K562 (cell line): ENCODE results near the gene SPRING1. TPM values are rescaled to one million over a fixed set of nuclear protein-coding genes. Genes with fewer than 3 reads are reported as not detected.

Experiments used
- CCAR2 ChIP-seq: fragments of 200-400 bp; formaldehyde crosslinking; IDR thresholded peaks from 2 replicates; pipeline ENCODE4 v1.6.1; 2017; ENCODE audit warnings: mild to moderate bottlenecking, low read depth, low read length
- CHCHD3 ChIP-seq: fragments of 250-450 bp; sonication (Bioruptor Pico); IDR thresholded peaks from 2 replicates; pipeline ENCODE4 v2.1.2; 2022; ENCODE audit warnings: mild to moderate bottlenecking
- GATAD2B ChIP-seq: fragments of 450-650 bp; IDR thresholded peaks from 2 replicates; pipeline ENCODE4 v1.6.1; 2017; ENCODE audit warnings: mild to moderate bottlenecking, borderline replicate concordance
- KAT8 ChIP-seq: fragments of 450-650 bp; IDR thresholded peaks from 2 replicates; pipeline ENCODE4 v1.6.1; 2016; ENCODE audit warnings: low read depth, mild to moderate bottlenecking
- L3MBTL2 ChIP-seq: fragments of 450-650 bp; IDR thresholded peaks from 2 replicates; pipeline ENCODE4 v1.6.1; 2016; ENCODE audit warnings: mild to moderate bottlenecking, moderate library complexity
- NR2C1 ChIP-seq, 2 experiments: fragments of 450-650 bp; IDR thresholded peaks; 2 replicates each; pipeline ENCODE4 v1.6.1; 2017; ENCODE audit warnings: mild to moderate bottlenecking in 2 of 2, antibody characterized with exemption in 1 of 2, inconsistent platforms in 1 of 2, missing compliant biosample characterization in 1 of 2, missing genetic modification characterization in 1 of 2
- PHF21A ChIP-seq: fragments of 450-650 bp; IDR thresholded peaks from 2 replicates; pipeline ENCODE4 v1.6.1; 2017; ENCODE audit warnings: low read depth, borderline replicate concordance
- SIX5 ChIP-seq, 2 experiments: IDR thresholded peaks; 2 replicates each; pipeline ENCODE4 v1.6.1; 2011; ENCODE audit warnings: low read length in 2 of 2, borderline replicate concordance in 1 of 2, low read depth in 1 of 2, mild to moderate bottlenecking in 1 of 2, moderate library complexity in 1 of 2; ENCODE audit not compliant: insufficient read depth in 1 of 2
- SRSF3 ChIP-seq: fragments of 200-400 bp; formaldehyde crosslinking; IDR thresholded peaks from 2 replicates; pipeline ENCODE4 v1.6.1; 2016; ENCODE audit warnings: mild to moderate bottlenecking, low read length, moderate library complexity; ENCODE audit not compliant: insufficient read depth
- TAF7 ChIP-seq: fragments of 450-650 bp; IDR thresholded peaks from 2 replicates; pipeline ENCODE4 v1.6.1; 2016; ENCODE audit warnings: missing genetic modification characterization, missing compliant biosample characterization
- TFAM ChIP-seq: fragments of 250-450 bp; sonication (Bioruptor Pico); conservative IDR thresholded peaks from 2 replicates; pipeline ENCODE4 v1.5.0; 2021; ENCODE audit warnings: mild to moderate bottlenecking, moderate library complexity
- TGIF2 ChIP-seq: sonication (generic); formaldehyde crosslinking; IDR thresholded peaks from 2 replicates; pipeline ENCODE4 v1.8.1; 2022; ENCODE audit warnings: mild to moderate bottlenecking, missing genetic modification reagents, moderate library complexity
- U2AF2 ChIP-seq: fragments of 200-400 bp; formaldehyde crosslinking; optimal IDR thresholded peaks from 2 replicates; pipeline ENCODE3; 2017; ENCODE audit warnings: low read depth, mild to moderate bottlenecking, low read length
- ZNF695 ChIP-seq: fragments of 450-650 bp; formaldehyde crosslinking; IDR thresholded peaks from 2 replicates; pipeline ENCODE4 v1.4.0; 2020; ENCODE audit warnings: mild to moderate bottlenecking, moderate library complexity
- ZNF780A ChIP-seq: fragments of 250-450 bp; sonication (Bioruptor Pico); IDR thresholded peaks from 2 replicates; pipeline ENCODE4 v1.5.0; 2021; ENCODE audit warnings: mild to moderate bottlenecking
- polyA plus RNA-seq, 8 experiments: library from polyadenylated mRNA; depleted of rRNA in 4 of 8; stranded (reverse) in 5 of 8; unstranded in 3 of 8; fragments of >200 nt; fragmentation: Nextera tagmentation in 2 of 8; fragmentation: Illumina TruSeq in 1 of 8; extraction: Ambion mirVana in 2 of 8; extraction: Trizol in 1 of 8; gene quantifications; 2 replicates each; pipeline versions ENCODE4 v1.2.1 to v1.2.3, GENCODE V29; 2011 to 2014; ENCODE audit warnings: inconsistent platforms in 1 of 8, missing spikeins in 1 of 8
- total RNA-seq, 7 experiments: library from RNA; depleted of rRNA in 6 of 7; stranded (reverse); fragments of >200 nt in 6 of 7; fragmentation: Illumina TruSeq in 2 of 7; extraction: Trizol in 2 of 7; gene quantifications; 2 replicates each; pipeline versions ENCODE4 v1.2.1 to v1.2.3, GENCODE V29; 2011 to 2021; ENCODE audit warnings: low replicate concordance in 1 of 7
- TF ChIP-seq, protein P1 (sequence below): fragments of 250-450 bp; sonication (Bioruptor Pico); IDR thresholded peaks from 2 replicates; pipeline ENCODE4 v1.8.0; 2021; ENCODE audit warnings: mild to moderate bottlenecking, moderate library complexity
- TF ChIP-seq, protein P2 (sequence below): fragments of 250-450 bp; sonication (Bioruptor Pico); IDR thresholded peaks from 2 replicates; pipeline ENCODE4 v1.8.0; 2022; ENCODE audit warnings: moderate library complexity, mild to moderate bottlenecking, inconsistent platforms
- TF ChIP-seq, protein P3 (sequence below): sonication (generic); formaldehyde crosslinking; IDR thresholded peaks from 2 replicates; pipeline ENCODE4 v1.8.0; 2022; ENCODE audit warnings: mild to moderate bottlenecking, missing genetic modification reagents
- TF ChIP-seq, protein P4 (sequence below): sonication (generic); formaldehyde crosslinking; IDR thresholded peaks from 2 replicates; pipeline ENCODE4 v1.8.0; 2023; ENCODE audit warnings: mild to moderate bottlenecking, missing genetic modification reagents

SPRING1 gene
- total and polyA plus RNA-seq, 9 of the 15 experiments (the other 6 are each of a cell fraction or from before 2014, with no cell fraction given) = 1.1 to 20.0 (median 8.0) TPM

DNA sequence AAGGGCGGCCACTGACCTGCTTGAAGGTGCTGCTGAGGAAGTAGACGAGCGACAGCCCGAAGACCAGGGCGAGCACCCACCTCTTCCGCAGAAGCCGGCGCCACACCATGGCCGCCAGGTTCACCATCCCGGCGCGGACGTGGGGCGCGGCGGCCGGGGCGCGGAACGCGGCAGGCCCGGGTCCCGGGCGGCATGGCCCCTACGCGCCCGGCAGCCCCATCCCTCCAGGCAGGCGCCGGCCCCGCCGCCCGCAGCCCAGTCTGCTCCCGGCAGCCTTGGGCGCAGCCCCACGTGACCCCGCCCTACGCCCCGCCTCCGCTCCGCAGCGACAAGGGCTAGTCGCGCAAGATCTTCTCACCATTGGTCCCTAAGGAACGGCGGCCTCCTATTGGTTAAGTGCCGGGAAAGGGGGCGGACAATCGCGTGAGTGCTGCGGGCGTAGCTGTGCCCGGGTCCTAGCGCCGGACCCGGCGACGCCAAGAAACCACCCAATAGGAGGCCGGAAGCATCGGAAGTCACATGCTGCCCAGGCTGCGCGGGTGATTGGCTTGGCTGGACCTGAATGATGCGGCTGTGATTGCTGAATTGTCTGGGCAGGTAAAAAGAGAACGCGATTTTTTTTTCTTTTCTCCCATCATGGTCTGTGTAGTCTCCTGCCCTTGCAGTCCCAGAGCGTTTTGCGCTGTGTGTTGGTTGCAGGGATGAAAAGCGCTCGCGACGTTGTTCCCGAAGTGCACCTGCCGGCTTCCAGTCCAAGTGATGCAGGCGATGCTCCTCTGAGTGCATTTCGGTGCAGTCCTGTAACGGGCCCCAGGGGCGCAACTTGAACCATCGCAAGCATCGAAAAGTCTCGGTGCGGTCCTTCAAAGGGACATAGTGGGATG is at the start of gene SPRING1, which contains the start of gene RNFT2 (continued):
- TF ChIP-seq, protein P1, sequence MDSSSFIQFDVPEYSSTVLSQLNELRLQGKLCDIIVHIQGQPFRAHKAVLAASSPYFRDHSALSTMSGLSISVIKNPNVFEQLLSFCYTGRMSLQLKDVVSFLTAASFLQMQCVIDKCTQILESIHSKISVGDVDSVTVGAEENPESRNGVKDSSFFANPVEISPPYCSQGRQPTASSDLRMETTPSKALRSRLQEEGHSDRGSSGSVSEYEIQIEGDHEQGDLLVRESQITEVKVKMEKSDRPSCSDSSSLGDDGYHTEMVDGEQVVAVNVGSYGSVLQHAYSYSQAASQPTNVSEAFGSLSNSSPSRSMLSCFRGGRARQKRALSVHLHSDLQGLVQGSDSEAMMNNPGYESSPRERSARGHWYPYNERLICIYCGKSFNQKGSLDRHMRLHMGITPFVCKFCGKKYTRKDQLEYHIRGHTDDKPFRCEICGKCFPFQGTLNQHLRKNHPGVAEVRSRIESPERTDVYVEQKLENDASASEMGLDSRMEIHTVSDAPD (CRISPR knock-in tag) = no peak
- TF ChIP-seq SRSF3 (no peak), TGIF2 (CRISPR knock-in tag) (no peak), GATAD2B (no peak; the same call in 1 of the 2 replicates), L3MBTL2 (peak; percentile 88), KAT8 (no peak), TFAM (CRISPR knock-in tag) (no peak), PHF21A (peak; percentile 99), ZNF780A (CRISPR knock-in tag) (no peak), SIX5 (IDR thresholded peaks at IDR 0.05; ENCODE audit: borderline replicate concordance in 1 of 2, insufficient read depth in 1 of 2, low read depth in 1 of 2, low read length in 2 of 2) (no peak), ZNF695 (CRISPR knock-in tag) (no peak), CCAR2 (no peak), TAF7 (no peak), CHCHD3 (CRISPR knock-in tag) (no peak), U2AF2 (no peak), NR2C1 (IDR thresholded peaks at IDR 0.05) (no peak), NR2C1 (tag; IDR thresholded peaks at IDR 0.05) (no peak)
- TF ChIP-seq, protein P2, sequence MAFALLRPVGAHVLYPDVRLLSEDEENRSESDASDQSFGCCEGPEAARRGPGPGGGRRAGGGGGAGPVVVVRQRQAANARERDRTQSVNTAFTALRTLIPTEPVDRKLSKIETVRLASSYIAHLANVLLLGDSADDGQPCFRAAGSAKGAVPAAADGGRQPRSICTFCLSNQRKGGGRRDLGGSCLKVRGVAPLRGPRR (CRISPR knock-in tag) = no peak
- TF ChIP-seq, protein P3, sequence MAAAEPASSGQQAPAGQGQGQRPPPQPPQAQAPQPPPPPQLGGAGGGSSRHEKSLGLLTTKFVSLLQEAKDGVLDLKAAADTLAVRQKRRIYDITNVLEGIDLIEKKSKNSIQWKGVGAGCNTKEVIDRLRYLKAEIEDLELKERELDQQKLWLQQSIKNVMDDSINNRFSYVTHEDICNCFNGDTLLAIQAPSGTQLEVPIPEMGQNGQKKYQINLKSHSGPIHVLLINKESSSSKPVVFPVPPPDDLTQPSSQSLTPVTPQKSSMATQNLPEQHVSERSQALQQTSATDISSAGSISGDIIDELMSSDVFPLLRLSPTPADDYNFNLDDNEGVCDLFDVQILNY (CRISPR knock-in tag) = no peak
- TF ChIP-seq, protein P4, sequence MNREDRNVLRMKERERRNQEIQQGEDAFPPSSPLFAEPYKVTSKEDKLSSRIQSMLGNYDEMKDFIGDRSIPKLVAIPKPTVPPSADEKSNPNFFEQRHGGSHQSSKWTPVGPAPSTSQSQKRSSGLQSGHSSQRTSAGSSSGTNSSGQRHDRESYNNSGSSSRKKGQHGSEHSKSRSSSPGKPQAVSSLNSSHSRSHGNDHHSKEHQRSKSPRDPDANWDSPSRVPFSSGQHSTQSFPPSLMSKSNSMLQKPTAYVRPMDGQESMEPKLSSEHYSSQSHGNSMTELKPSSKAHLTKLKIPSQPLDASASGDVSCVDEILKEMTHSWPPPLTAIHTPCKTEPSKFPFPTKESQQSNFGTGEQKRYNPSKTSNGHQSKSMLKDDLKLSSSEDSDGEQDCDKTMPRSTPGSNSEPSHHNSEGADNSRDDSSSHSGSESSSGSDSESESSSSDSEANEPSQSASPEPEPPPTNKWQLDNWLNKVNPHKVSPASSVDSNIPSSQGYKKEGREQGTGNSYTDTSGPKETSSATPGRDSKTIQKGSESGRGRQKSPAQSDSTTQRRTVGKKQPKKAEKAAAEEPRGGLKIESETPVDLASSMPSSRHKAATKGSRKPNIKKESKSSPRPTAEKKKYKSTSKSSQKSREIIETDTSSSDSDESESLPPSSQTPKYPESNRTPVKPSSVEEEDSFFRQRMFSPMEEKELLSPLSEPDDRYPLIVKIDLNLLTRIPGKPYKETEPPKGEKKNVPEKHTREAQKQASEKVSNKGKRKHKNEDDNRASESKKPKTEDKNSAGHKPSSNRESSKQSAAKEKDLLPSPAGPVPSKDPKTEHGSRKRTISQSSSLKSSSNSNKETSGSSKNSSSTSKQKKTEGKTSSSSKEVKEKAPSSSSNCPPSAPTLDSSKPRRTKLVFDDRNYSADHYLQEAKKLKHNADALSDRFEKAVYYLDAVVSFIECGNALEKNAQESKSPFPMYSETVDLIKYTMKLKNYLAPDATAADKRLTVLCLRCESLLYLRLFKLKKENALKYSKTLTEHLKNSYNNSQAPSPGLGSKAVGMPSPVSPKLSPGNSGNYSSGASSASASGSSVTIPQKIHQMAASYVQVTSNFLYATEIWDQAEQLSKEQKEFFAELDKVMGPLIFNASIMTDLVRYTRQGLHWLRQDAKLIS (CRISPR knock-in tag) = no peak
